H1 (cell line): ENCODE results near the gene FOXA3. TPM values are rescaled to one million over a fixed set of nuclear protein-coding genes. Genes with fewer than 3 reads are reported as not detected.

Experiments
- CTCF ChIA-PET: fragments of 300-600 bp; sonication (Branson Sonifier 250); formaldehyde crosslinking; loops from one replicate; lab custom pipeline; 2021; ENCODE audit not compliant: partially characterized antibody; lab: Charles Lee
- POLR2A ChIA-PET: fragments of 300-600 bp; sonication (Branson Sonifier 250); formaldehyde crosslinking; loops from one replicate; lab custom pipeline; 2021; ENCODE audit warnings: inconsistent platforms; ENCODE audit not compliant: partially characterized antibody; lab: Charles Lee
- DNase-seq, 2 experiments: peaks; one replicate each; pipeline versions ENCODE4 v3.0.0 to v3.0.0-alpha.2; 2010 to 2022; ENCODE audit warnings: low spot score in 2 of 2, low read depth in 1 of 2, mixed read lengths in 1 of 2
- FAIRE-seq: peaks from 2 replicates; lab custom pipeline; 2011; peaks lifted over from hg19 to GRCh38; lab: Jason Lieb, UNC
- H2AFZ ChIP-seq: 2 replicates; pipeline ENCODE4 v1.8.1; 2012; ENCODE audit warnings: low read length, inconsistent platforms
- H2AK5ac ChIP-seq: 2 replicates; pipeline ENCODE4 v1.6.1; 2013; ENCODE audit warnings: low read depth, low read length
- H2BK120ac ChIP-seq: replicated peaks from 2 replicates; pipeline ENCODE3; 2013; ENCODE audit warnings: low read depth, low read length, inconsistent platforms
- H2BK12ac ChIP-seq: 2 replicates; pipeline ENCODE4 v1.6.1; 2013; ENCODE audit warnings: low read depth, low read length
- H2BK15ac ChIP-seq: 2 replicates; pipeline ENCODE4 v1.6.1; 2013; ENCODE audit warnings: low read length
- H2BK20ac ChIP-seq: 2 replicates; pipeline ENCODE4 v1.6.1; 2013; ENCODE audit warnings: low read length
- H2BK5ac ChIP-seq: 2 replicates; pipeline ENCODE4 v1.6.1; 2013; ENCODE audit warnings: low read depth, low read length
- H3K14ac ChIP-seq: 2 replicates; pipeline ENCODE4 v1.6.1; 2013; ENCODE audit warnings: inconsistent platforms; ENCODE audit not compliant: insufficient read length
- H3K18ac ChIP-seq: 2 replicates; pipeline ENCODE4 v1.6.1; 2013; ENCODE audit warnings: low read length; ENCODE audit errors: extremely low read depth
- H3K23ac ChIP-seq: 2 replicates; pipeline ENCODE4 v1.6.1; 2013; ENCODE audit warnings: inconsistent platforms; ENCODE audit not compliant: insufficient read length
- H3K23me2 ChIP-seq: 2 replicates; pipeline ENCODE4 v1.6.1; 2013; ENCODE audit warnings: low read depth, low read length
- H3K27ac ChIP-seq: 2 replicates; pipeline ENCODE4 v1.6.1; 2011; ENCODE audit warnings: low read depth, low read length, inconsistent platforms
- H3K27me3 ChIP-seq, 4 experiments: replicated peaks in 1 of 4; 1 replicate in 1 of 4; 2 replicates in 3 of 4; pipeline versions ENCODE4 v1.6.1 to v1.8.1; 2011 to 2013; ENCODE audit warnings: low read length in 3 of 4, mild to moderate bottlenecking in 3 of 4, inconsistent platforms in 2 of 4, mixed read lengths in 2 of 4, moderate library complexity in 1 of 4; ENCODE audit not compliant: control insufficient read depth in 3 of 4, insufficient read depth in 3 of 4; ENCODE audit errors: extremely low read depth in 1 of 4
- H3K36me3 ChIP-seq, 4 experiments: 2 replicates each; pipeline versions ENCODE4 v1.6.1 to v1.8.1; 2011 to 2013; ENCODE audit warnings: mild to moderate bottlenecking in 4 of 4, low read length in 3 of 4, moderate library complexity in 2 of 4, control low read depth in 1 of 4, inconsistent platforms in 1 of 4; ENCODE audit not compliant: insufficient read depth in 4 of 4, control insufficient read depth in 2 of 4
- H3K4ac ChIP-seq: replicated peaks from 2 replicates; pipeline ENCODE3; 2013; ENCODE audit warnings: low read length, low read depth, mixed read lengths, inconsistent platforms; ENCODE audit not compliant: insufficient read length
- H3K4me1 ChIP-seq, 4 experiments: replicated peaks in 1 of 4; 1 replicate in 1 of 4; 2 replicates in 3 of 4; pipeline versions ENCODE4 v1.6.1 to v1.8.1; 2011 to 2013; ENCODE audit warnings: low read length in 3 of 4, inconsistent platforms in 2 of 4, mixed read lengths in 1 of 4; ENCODE audit not compliant: insufficient read depth in 4 of 4, control insufficient read depth in 3 of 4
- H3K4me2 ChIP-seq, 2 experiments: 2 replicates each; pipeline versions ENCODE4 v1.6.1 to v1.8.1; 2011 to 2013; ENCODE audit warnings: low read depth in 2 of 2, low read length in 2 of 2, control low read depth in 1 of 2, inconsistent platforms in 1 of 2, mild to moderate bottlenecking in 1 of 2; ENCODE audit not compliant: insufficient read depth in 1 of 2
- H3K4me3 ChIP-seq, 4 experiments: fragments of 200-600, 300-600 bp in 1 of 4; sonication (generic), shearing (Covaris generic), sonication (Bioruptor Twin) in 1 of 4; 2 replicates each; pipeline versions ENCODE4 v1.5.1 to v1.8.1; 2011 to 2016; ENCODE audit warnings: low read length in 4 of 4, low read depth in 3 of 4, control low read depth in 2 of 4, inconsistent platforms in 2 of 4, mild to moderate bottlenecking in 2 of 4, mixed read lengths in 1 of 4, moderate library complexity in 1 of 4; ENCODE audit not compliant: insufficient read depth in 2 of 4; ENCODE audit errors: extremely low read depth in 1 of 4
- H3K56ac ChIP-seq: replicated peaks from 2 replicates; pipeline ENCODE3; 2013; ENCODE audit warnings: low read depth, mild to moderate bottlenecking, mixed read lengths, low read length, inconsistent platforms; ENCODE audit not compliant: insufficient read length
- H3K79me1 ChIP-seq: 2 replicates; pipeline ENCODE4 v1.6.1; 2013; ENCODE audit warnings: low read depth, low read length, control low read depth
- H3K79me2 ChIP-seq, 2 experiments: 2 replicates each; pipeline versions ENCODE4 v1.6.1 to v1.8.1; 2012 to 2013; ENCODE audit warnings: low read length in 2 of 2, mild to moderate bottlenecking in 2 of 2, inconsistent platforms in 1 of 2; ENCODE audit not compliant: insufficient read depth in 2 of 2, control insufficient read depth in 1 of 2
- H3K9ac ChIP-seq, 4 experiments: replicated peaks in 1 of 4; 1 replicate in 1 of 4; 2 replicates in 3 of 4; pipeline versions ENCODE4 v1.6.1 to v1.8.1; 2011 to 2013; ENCODE audit warnings: low read depth in 3 of 4, low read length in 3 of 4, control low read depth in 2 of 4, mild to moderate bottlenecking in 2 of 4, moderate library complexity in 2 of 4, inconsistent platforms in 1 of 4; ENCODE audit errors: extremely low read depth in 1 of 4
- H3K9me3 ChIP-seq, 2 experiments: 2 replicates each; pipeline versions ENCODE4 v1.6.1 to v1.8.1; 2012 to 2013; ENCODE audit warnings: mild to moderate bottlenecking in 2 of 2, moderate library complexity in 2 of 2, control low read depth in 1 of 2, inconsistent platforms in 1 of 2, low read depth in 1 of 2, low read length in 1 of 2, mixed read lengths in 1 of 2; ENCODE audit not compliant: insufficient read depth in 2 of 2
- H4K20me1 ChIP-seq, 2 experiments: replicated peaks in 1 of 2; 2 replicates each; pipeline versions ENCODE3 to v1.8.1; 2011 to 2013; ENCODE audit warnings: inconsistent platforms in 2 of 2, low read length in 2 of 2, mild to moderate bottlenecking in 1 of 2; ENCODE audit not compliant: insufficient read depth in 2 of 2, control insufficient read depth in 1 of 2
- H4K5ac ChIP-seq: 2 replicates; pipeline ENCODE4 v1.6.1; 2013; ENCODE audit warnings: low read length, low read depth, mixed read lengths, inconsistent platforms; ENCODE audit not compliant: insufficient read length
- H4K8ac ChIP-seq: 2 replicates; pipeline ENCODE4 v1.8.0; 2013; ENCODE audit warnings: mild to moderate bottlenecking, moderate library complexity, low read length, inconsistent platforms; ENCODE audit not compliant: insufficient read depth; ENCODE audit errors: extremely low read depth
- H4K91ac ChIP-seq: replicated peaks from 2 replicates; pipeline ENCODE3; 2013; ENCODE audit warnings: low read length, mixed read lengths, inconsistent platforms; ENCODE audit not compliant: insufficient read length
- GTF2F1 ChIP-seq: IDR thresholded peaks from 2 replicates; pipeline ENCODE4 v1.6.1; 2012; ENCODE audit warnings: low read depth, low read length, improper control_type of control experiment, borderline replicate concordance
- WGBS, 2 experiments: shearing (Covaris generic) in 1 of 2; methylation state at CpG; one replicate each; pipeline versions ENCODE4 v1.1.6 to v1.1.7; 2013 to 2015; ENCODE audit warnings: low lambda C conversion rate in 2 of 2, mixed read lengths in 2 of 2, inconsistent platforms in 1 of 2, low coverage in 1 of 2, missing lambda C conversion rate in 1 of 2; ENCODE audit not compliant: insufficient replicate concordance in 2 of 2, insufficient coverage in 1 of 2, insufficient read length in 1 of 2; ENCODE audit errors: extremely low coverage in 1 of 2, missing lambda C conversion rate in 1 of 2; 5-methylcytosine and 5-hydroxymethylcytosine counted together
- polyA plus RNA-seq, 7 experiments: library from polyadenylated mRNA; depleted of rRNA in 3 of 7; stranded (reverse) in 5 of 7; unstranded in 2 of 7; fragments of >200 nt in 5 of 7; fragments of 200-250 nt in 2 of 7; gene quantifications; 1 replicate in 5 of 7; 2 replicates in 1 of 7; 4 replicates in 1 of 7; pipeline versions ENCODE4 v1.2.1 to v1.2.3, GENCODE V29; 2011 to 2013; ENCODE audit warnings: missing spikeins in 2 of 7, mixed read lengths in 2 of 7
- total RNA-seq: library from RNA; stranded (reverse); fragmentation: NEBNext Ultra II Directional; extraction: Animal tissue kit (Norgen Biotek cat#: 25700); gene quantifications from 2 replicates; pipeline ENCODE4 v1.2.1, GENCODE V29; 2021

FOXA3 gene
- total and polyA plus RNA-seq, 2 of the 8 experiments (the other 6 are each of a cell fraction or from before 2014, with no cell fraction given) = 20.2 to 49.1 TPM

- Histone ChIP-seq H4K5ac (no peak overlapping the region), H3K4me2 (no peak overlapping the region), H3K4ac (no peak overlapping the region), H2BK120ac (no peak overlapping the region), H3K4me1 (no peaks in the 10 kb centered on the region; a peak in 3 of 7 replicates), H2BK20ac (no peak overlapping the region), H3K79me1 (no peaks in the 10 kb centered on the region), H4K91ac (no peak overlapping the region), H2AFZ (no peak overlapping the region), H3K18ac (no peak overlapping the region), H2BK5ac (no peak overlapping the region), H4K20me1 (no peaks in the 10 kb centered on the region), H3K79me2 (no peaks in the 10 kb centered on the region), H3K27ac (no peak overlapping the region), H3K56ac (no peak overlapping the region), H2AK5ac (no peak overlapping the region), H3K14ac (no peak overlapping the region), H3K36me3 (no peaks in the 10 kb centered on the region), H4K8ac (no peak overlapping the region), H2BK15ac (no peak overlapping the region), H3K27me3 (no peaks in the 10 kb centered on the region), H3K4me3 (no peak overlapping the region), H3K9ac (no peak overlapping the region), H3K23me2 (no peaks in the 10 kb centered on the region; the same call in 1 of the 2 replicates), H2BK12ac (no peak overlapping the region), H3K23ac (no peak overlapping the region), H3K9me3 (no peaks in the 10 kb centered on the region)
- DNase-seq (no peak), FAIRE-seq (no peak)
- TF ChIP-seq GTF2F1 = no peak
- POLR2A ChIA-PET = interaction anchor here (0.9 kb wide), 1 partner anchor 44 kb away, joined by 3 read pairs; the partner anchor contains the start of gene FOXA3
- CTCF ChIA-PET = interaction anchor here (0.8 to 1.7 kb wide), 4 partner anchors 51 to 372 kb away, joined by 3 read pairs; no protein-coding TSS in a partner anchor
- 91% methylated on average over 5 of the region's 5 CpGs; no CpG with 5 or more reads in 1 of the 2 experiments for WGBS, 2 experiments
These were observed 44.8 kb downstream of the FOXA3 start for GRCh38 chr19:45908956-45909355.
